K562 (cell line): ENCODE measurements around the gene DNM1. TPM values are rescaled to one million over a fixed set of nuclear protein-coding genes. Genes with fewer than 3 reads are reported as not detected.

ENCODE experiments used
- ARID1B ChIP-seq: fragments of 450-650 bp; IDR thresholded peaks from 2 replicates; pipeline ENCODE4 v1.6.1; 2016; ENCODE audit warnings: antibody characterized with exemption, mild to moderate bottlenecking, inconsistent platforms
- CCNT2 ChIP-seq: IDR thresholded peaks from 2 replicates; pipeline ENCODE4 v1.6.1; 2011; ENCODE audit warnings: borderline replicate concordance, low read depth, mild to moderate bottlenecking, moderate library complexity, mixed read lengths, low read length; ENCODE audit not compliant: insufficient read length; ENCODE audit errors: extremely low read depth
- CXXC5 ChIP-seq: fragments of 250-450 bp; sonication (Bioruptor Pico); IDR thresholded peaks from 2 replicates; pipeline ENCODE4 v1.8.0; 2022; ENCODE audit warnings: inconsistent platforms, mild to moderate bottlenecking, moderate library complexity
- ELF2 ChIP-seq: fragments of 250-450 bp; sonication (Bioruptor Pico); IDR thresholded peaks from 2 replicates; pipeline ENCODE4 v1.5.0; 2021; ENCODE audit warnings: mild to moderate bottlenecking
- ESRRA ChIP-seq: fragments of 450-650 bp; IDR thresholded peaks from 2 replicates; pipeline ENCODE4 v1.6.1; 2014; ENCODE audit warnings: low read depth, mild to moderate bottlenecking, moderate library complexity, borderline replicate concordance
- EWSR1 ChIP-seq: fragments of 450-650 bp; IDR thresholded peaks from 2 replicates; pipeline ENCODE4 v1.6.1; 2018; ENCODE audit warnings: borderline replicate concordance, mild to moderate bottlenecking, low read depth, moderate library complexity; ENCODE audit not compliant: partially characterized antibody
- HDAC1 ChIP-seq, 2 experiments: fragments of 450-650 bp; IDR thresholded peaks; 2 replicates each; pipeline ENCODE4 v1.6.1; 2016 to 2017; ENCODE audit warnings: inconsistent platforms in 1 of 2, mild to moderate bottlenecking in 1 of 2, moderate library complexity in 1 of 2
- KLF6 ChIP-seq: fragments of 250-450 bp; sonication (Bioruptor Pico); IDR thresholded peaks from 2 replicates; pipeline ENCODE4 v1.4.0; 2020; ENCODE audit warnings: mild to moderate bottlenecking, moderate library complexity, borderline replicate concordance
- NFE2 ChIP-seq: IDR thresholded peaks from 2 replicates; pipeline ENCODE4 v1.6.1; 2014; ENCODE audit warnings: antibody characterized with exemption, low read depth
- PRPF4 ChIP-seq: fragments of 200-400 bp; formaldehyde crosslinking; IDR thresholded peaks from one replicate; pipeline ENCODE4 v1.6.1; 2017; ENCODE audit warnings: low read length, low read depth, mild to moderate bottlenecking; ENCODE audit not compliant: insufficient read depth, poor library complexity, severe bottlenecking
- RAD51 ChIP-seq: fragments of 450-650 bp; IDR thresholded peaks from 2 replicates; pipeline ENCODE4 v1.7.1; 2016; ENCODE audit warnings: low read depth, mild to moderate bottlenecking, borderline replicate concordance
- RUNX1 ChIP-seq: sonication (generic); IDR thresholded peaks from 2 replicates; pipeline ENCODE4 v1.6.1; 2016; ENCODE audit warnings: antibody characterized with exemption, low read depth
- ZFX ChIP-seq: sonication (generic); formaldehyde crosslinking; IDR thresholded peaks from 2 replicates; pipeline ENCODE4 v1.8.0; 2022; ENCODE audit warnings: mild to moderate bottlenecking, missing genetic modification reagents, moderate library complexity
- ZHX1 ChIP-seq: fragments of 150-350 bp; conservative IDR thresholded peaks from 2 replicates; pipeline ENCODE4 v1.6.1; 2014; ENCODE audit warnings: low read length
- ZNF146 ChIP-seq: IDR thresholded peaks from one replicate; pipeline ENCODE4 v1.6.1; 2018; ENCODE audit warnings: missing compliant biosample characterization; ENCODE audit not compliant: unreplicated experiment
- ZNF644 ChIP-seq: fragments of 200-800 bp; sonication (Bioruptor generic); IDR thresholded peaks from 2 replicates; pipeline ENCODE4 v1.6.1; 2016; ENCODE audit warnings: low read depth, missing genetic modification characterization, missing compliant biosample characterization
- ZNF696 ChIP-seq: fragments of 250-450 bp; sonication (Bioruptor Pico); conservative IDR thresholded peaks from 2 replicates; pipeline ENCODE4 v1.4.0; 2020; ENCODE audit warnings: mild to moderate bottlenecking, moderate library complexity
- polyA plus RNA-seq, 8 experiments: library from polyadenylated mRNA; depleted of rRNA in 4 of 8; stranded (reverse) in 5 of 8; unstranded in 3 of 8; fragments of >200 nt; fragmentation: Nextera tagmentation in 2 of 8; fragmentation: Illumina TruSeq in 1 of 8; extraction: Ambion mirVana in 2 of 8; extraction: Trizol in 1 of 8; gene quantifications; 2 replicates each; pipeline versions ENCODE4 v1.2.1 to v1.2.3, GENCODE V29; 2011 to 2014; ENCODE audit warnings: inconsistent platforms in 1 of 8, missing spikeins in 1 of 8
- total RNA-seq, 7 experiments: library from RNA; depleted of rRNA in 6 of 7; stranded (reverse); fragments of >200 nt in 6 of 7; fragmentation: Illumina TruSeq in 2 of 7; extraction: Trizol in 2 of 7; gene quantifications; 2 replicates each; pipeline versions ENCODE4 v1.2.1 to v1.2.3, GENCODE V29; 2011 to 2021; ENCODE audit warnings: low replicate concordance in 1 of 7
- TF ChIP-seq, protein P1 (sequence below): sonication (generic); formaldehyde crosslinking; IDR thresholded peaks from 2 replicates; pipeline ENCODE4 v1.8.0; 2022; ENCODE audit warnings: mild to moderate bottlenecking, missing genetic modification reagents
- TF ChIP-seq, protein P2 (sequence below): fragments of 450-650 bp; formaldehyde crosslinking; IDR thresholded peaks from 2 replicates; pipeline ENCODE4 v1.4.0; 2022; ENCODE audit warnings: mild to moderate bottlenecking, moderate library complexity
- TF ChIP-seq, protein P3 (sequence below): sonication (generic); formaldehyde crosslinking; IDR thresholded peaks from 2 replicates; pipeline ENCODE4 v1.8.0; 2022; ENCODE audit warnings: mild to moderate bottlenecking, missing genetic modification reagents

Gene DNM1
- total and polyA plus RNA-seq, 9 of the 15 experiments (the other 6 are each of a cell fraction or from before 2014, with no cell fraction given), result 0.39 to 23.1 (median 9.1) TPM

DNA sequence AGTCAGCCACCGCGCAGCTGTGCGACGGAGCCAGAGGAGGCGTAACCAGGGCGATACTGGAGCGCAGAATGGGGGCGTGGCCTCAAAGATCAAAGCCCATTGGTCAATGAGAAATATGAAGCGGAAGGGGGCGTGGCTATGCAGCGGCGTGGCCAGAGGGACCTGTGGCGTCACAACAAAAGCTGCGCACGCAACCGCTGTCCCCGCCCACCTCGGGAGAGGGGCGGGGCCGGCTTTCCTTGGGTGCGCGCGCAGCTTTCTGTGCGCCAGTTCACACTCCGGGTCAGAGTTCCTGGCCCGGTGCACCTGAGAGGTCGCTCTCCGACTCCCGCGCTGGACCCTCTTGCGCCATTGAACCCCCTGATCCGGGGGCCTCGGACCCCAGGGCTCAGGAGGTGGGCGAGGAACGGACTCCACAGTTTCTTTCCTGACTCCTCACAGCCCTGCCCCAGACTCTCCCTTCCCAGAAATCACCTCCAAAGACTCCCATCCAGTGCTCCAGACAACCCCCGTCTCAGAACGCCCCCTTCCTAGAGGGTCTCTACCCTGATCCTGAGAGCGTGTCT lies 72.9 kb downstream of the DNM1 start, which contains the start of gene SWI5 (continued):
- TF ChIP-seq ZNF644, result no peak
- no peak for TF ChIP-seq RUNX1
- no peak for TF ChIP-seq ZFX (CRISPR knock-in tag)
- TF ChIP-seq RAD51, result no peak
- no peak for TF ChIP-seq NFE2
- peak; percentile 81 for TF ChIP-seq CXXC5 (CRISPR knock-in tag)
- TF ChIP-seq ARID1B, result no peak
- no peak for TF ChIP-seq PRPF4
- TF ChIP-seq HDAC1 (IDR thresholded peaks at IDR 0.05), result no peak
- TF ChIP-seq, protein P1, sequence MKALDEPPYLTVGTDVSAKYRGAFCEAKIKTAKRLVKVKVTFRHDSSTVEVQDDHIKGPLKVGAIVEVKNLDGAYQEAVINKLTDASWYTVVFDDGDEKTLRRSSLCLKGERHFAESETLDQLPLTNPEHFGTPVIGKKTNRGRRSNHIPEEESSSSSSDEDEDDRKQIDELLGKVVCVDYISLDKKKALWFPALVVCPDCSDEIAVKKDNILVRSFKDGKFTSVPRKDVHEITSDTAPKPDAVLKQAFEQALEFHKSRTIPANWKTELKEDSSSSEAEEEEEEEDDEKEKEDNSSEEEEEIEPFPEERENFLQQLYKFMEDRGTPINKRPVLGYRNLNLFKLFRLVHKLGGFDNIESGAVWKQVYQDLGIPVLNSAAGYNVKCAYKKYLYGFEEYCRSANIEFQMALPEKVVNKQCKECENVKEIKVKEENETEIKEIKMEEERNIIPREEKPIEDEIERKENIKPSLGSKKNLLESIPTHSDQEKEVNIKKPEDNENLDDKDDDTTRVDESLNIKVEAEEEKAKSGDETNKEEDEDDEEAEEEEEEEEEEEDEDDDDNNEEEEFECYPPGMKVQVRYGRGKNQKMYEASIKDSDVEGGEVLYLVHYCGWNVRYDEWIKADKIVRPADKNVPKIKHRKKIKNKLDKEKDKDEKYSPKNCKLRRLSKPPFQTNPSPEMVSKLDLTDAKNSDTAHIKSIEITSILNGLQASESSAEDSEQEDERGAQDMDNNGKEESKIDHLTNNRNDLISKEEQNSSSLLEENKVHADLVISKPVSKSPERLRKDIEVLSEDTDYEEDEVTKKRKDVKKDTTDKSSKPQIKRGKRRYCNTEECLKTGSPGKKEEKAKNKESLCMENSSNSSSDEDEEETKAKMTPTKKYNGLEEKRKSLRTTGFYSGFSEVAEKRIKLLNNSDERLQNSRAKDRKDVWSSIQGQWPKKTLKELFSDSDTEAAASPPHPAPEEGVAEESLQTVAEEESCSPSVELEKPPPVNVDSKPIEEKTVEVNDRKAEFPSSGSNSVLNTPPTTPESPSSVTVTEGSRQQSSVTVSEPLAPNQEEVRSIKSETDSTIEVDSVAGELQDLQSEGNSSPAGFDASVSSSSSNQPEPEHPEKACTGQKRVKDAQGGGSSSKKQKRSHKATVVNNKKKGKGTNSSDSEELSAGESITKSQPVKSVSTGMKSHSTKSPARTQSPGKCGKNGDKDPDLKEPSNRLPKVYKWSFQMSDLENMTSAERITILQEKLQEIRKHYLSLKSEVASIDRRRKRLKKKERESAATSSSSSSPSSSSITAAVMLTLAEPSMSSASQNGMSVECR, result no peak
- TF ChIP-seq ZNF146 (CRISPR knock-in tag), result no peak
- no peak for TF ChIP-seq CCNT2
- no peak for TF ChIP-seq EWSR1
- no peak for TF ChIP-seq ZNF696 (CRISPR knock-in tag)
- no peak for TF ChIP-seq ELF2 (CRISPR knock-in tag)
- TF ChIP-seq, protein P2, sequence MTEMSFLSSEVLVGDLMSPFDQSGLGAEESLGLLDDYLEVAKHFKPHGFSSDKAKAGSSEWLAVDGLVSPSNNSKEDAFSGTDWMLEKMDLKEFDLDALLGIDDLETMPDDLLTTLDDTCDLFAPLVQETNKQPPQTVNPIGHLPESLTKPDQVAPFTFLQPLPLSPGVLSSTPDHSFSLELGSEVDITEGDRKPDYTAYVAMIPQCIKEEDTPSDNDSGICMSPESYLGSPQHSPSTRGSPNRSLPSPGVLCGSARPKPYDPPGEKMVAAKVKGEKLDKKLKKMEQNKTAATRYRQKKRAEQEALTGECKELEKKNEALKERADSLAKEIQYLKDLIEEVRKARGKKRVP (CRISPR knock-in tag), result peak; percentile 36; the same call in 1 of the 2 replicates
- TF ChIP-seq, protein P3, sequence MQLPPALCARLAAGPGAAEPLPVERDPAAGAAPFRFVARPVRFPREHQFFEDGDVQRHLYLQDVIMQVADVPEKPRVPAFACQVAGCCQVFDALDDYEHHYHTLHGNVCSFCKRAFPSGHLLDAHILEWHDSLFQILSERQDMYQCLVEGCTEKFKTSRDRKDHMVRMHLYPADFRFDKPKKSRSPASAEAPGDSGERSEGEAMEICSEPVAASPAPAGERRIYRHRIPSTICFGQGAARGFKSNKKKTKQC, result no peak
- no peak for TF ChIP-seq KLF6 (CRISPR knock-in tag)
- no peak; the same call in 1 of the 2 replicates for TF ChIP-seq ZHX1
- no peak for TF ChIP-seq ESRRA
